ENCODE measurements around the gene SH3GL1. TPM values are rescaled to one million over a fixed set of nuclear protein-coding genes. Genes with fewer than 3 reads are reported as not detected.

Gene SH3GL1
- total and polyA plus RNA-seq, 9 of the 15 experiments (the other 6 are each of a cell fraction or from before 2014, with no cell fraction given), result 1.7 to 75.3 (median 25.7) TPM

GRCh38 chr19:4360641-4361151 lies 39.7 kb downstream of the SH3GL1 start (continued):
- TF ChIP-seq, protein P1, sequence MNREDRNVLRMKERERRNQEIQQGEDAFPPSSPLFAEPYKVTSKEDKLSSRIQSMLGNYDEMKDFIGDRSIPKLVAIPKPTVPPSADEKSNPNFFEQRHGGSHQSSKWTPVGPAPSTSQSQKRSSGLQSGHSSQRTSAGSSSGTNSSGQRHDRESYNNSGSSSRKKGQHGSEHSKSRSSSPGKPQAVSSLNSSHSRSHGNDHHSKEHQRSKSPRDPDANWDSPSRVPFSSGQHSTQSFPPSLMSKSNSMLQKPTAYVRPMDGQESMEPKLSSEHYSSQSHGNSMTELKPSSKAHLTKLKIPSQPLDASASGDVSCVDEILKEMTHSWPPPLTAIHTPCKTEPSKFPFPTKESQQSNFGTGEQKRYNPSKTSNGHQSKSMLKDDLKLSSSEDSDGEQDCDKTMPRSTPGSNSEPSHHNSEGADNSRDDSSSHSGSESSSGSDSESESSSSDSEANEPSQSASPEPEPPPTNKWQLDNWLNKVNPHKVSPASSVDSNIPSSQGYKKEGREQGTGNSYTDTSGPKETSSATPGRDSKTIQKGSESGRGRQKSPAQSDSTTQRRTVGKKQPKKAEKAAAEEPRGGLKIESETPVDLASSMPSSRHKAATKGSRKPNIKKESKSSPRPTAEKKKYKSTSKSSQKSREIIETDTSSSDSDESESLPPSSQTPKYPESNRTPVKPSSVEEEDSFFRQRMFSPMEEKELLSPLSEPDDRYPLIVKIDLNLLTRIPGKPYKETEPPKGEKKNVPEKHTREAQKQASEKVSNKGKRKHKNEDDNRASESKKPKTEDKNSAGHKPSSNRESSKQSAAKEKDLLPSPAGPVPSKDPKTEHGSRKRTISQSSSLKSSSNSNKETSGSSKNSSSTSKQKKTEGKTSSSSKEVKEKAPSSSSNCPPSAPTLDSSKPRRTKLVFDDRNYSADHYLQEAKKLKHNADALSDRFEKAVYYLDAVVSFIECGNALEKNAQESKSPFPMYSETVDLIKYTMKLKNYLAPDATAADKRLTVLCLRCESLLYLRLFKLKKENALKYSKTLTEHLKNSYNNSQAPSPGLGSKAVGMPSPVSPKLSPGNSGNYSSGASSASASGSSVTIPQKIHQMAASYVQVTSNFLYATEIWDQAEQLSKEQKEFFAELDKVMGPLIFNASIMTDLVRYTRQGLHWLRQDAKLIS (CRISPR knock-in tag; IDR thresholded peaks at IDR 0.05), result no peak
- no peak for TF ChIP-seq ZNF717 (CRISPR knock-in tag; IDR thresholded peaks at IDR 0.05)
- TF ChIP-seq, protein P2, sequence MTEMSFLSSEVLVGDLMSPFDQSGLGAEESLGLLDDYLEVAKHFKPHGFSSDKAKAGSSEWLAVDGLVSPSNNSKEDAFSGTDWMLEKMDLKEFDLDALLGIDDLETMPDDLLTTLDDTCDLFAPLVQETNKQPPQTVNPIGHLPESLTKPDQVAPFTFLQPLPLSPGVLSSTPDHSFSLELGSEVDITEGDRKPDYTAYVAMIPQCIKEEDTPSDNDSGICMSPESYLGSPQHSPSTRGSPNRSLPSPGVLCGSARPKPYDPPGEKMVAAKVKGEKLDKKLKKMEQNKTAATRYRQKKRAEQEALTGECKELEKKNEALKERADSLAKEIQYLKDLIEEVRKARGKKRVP (CRISPR knock-in tag; IDR thresholded peaks at IDR 0.05), result no peak
- no peak for TF ChIP-seq SMARCC2 (IDR thresholded peaks at IDR 0.05; ENCODE audit: low read depth)
- no peak for TF ChIP-seq TEAD1 (CRISPR knock-in tag; IDR thresholded peaks at IDR 0.05)
- TF ChIP-seq ARHGAP35 (IDR thresholded peaks at IDR 0.05; ENCODE audit: partially characterized antibody), result no peak
- TF ChIP-seq ARID4B (CRISPR knock-in tag; IDR thresholded peaks at IDR 0.05), result no peak
- TF ChIP-seq SREBF2 (CRISPR knock-in tag; IDR thresholded peaks at IDR 0.05), result no peak
- TF ChIP-seq POLR2G (IDR thresholded peaks at IDR 0.05; ENCODE audit: low read depth, low read length), result peak; percentile 68
- no peak for TF ChIP-seq TCF7L2 (IDR thresholded peaks at IDR 0.05; ENCODE audit: low read depth, low read length)

All from K562 (cell line).